Liver (tissue), 3 donors: ENCODE measurements around the gene STEEP1.

Experiments used
- CTCF ChIP-seq: fragments of 150-350 bp; IDR thresholded peaks from 2 replicates; pipeline ENCODE4 v1.5.1; 2017; ENCODE audit warnings: improper control_type of control experiment, low read depth, low read length; ENCODE audit not compliant: missing input control
- GABPA ChIP-seq, 2 donors: IDR thresholded peaks in 1 of 2; conservative IDR thresholded peaks in 1 of 2; 2 replicates each; pipeline ENCODE4 v1.6.1; 2016; ENCODE audit warnings: antibody characterized with exemption in 2 of 2, mild to moderate bottlenecking in 1 of 2, moderate library complexity in 1 of 2
- MAX ChIP-seq: IDR thresholded peaks from 2 replicates; pipeline ENCODE4 v1.6.1; 2016; ENCODE audit warnings: antibody characterized with exemption
- YY1 ChIP-seq: IDR thresholded peaks from 2 replicates; pipeline ENCODE4 v1.6.1; 2016; ENCODE audit warnings: antibody characterized with exemption, mild to moderate bottlenecking
- donor health status: healthy.
- donor health status: healthy.

GRCh38 chrX:119512146-119512800 lies 52.9 kb downstream of the STEEP1 start:
- TF ChIP-seq YY1 = no peak
- peak; percentile 79 for TF ChIP-seq CTCF
- TF ChIP-seq MAX = no peak
- no peak for TF ChIP-seq GABPA (IDR thresholded peaks at IDR 0.05 in 1 of 2, conservative IDR thresholded peaks at IDR 0.05 in 1 of 2)
